HepG2 (cell line): ENCODE results near the gene VPS13C. TPM values are rescaled to one million over a fixed set of nuclear protein-coding genes. Genes with fewer than 3 reads are reported as not detected.
A peak's percentile ranks its signal among the peaks of the same experiment; 100 is the strongest.

Experiments used
- BRCA1 ChIP-seq: sonication (generic); formaldehyde crosslinking; IDR thresholded peaks from 2 replicates; pipeline ENCODE4 v1.4.0; 2020; ENCODE audit warnings: missing genetic modification reagents
- FOXJ3 ChIP-seq: sonication (generic); formaldehyde crosslinking; IDR thresholded peaks from 2 replicates; pipeline ENCODE4 v1.4.0; 2020; ENCODE audit warnings: missing genetic modification reagents, mild to moderate bottlenecking, borderline replicate concordance
- GATAD2A ChIP-seq: IDR thresholded peaks from 2 replicates; pipeline ENCODE4 v1.6.1; 2016
- KDM4B ChIP-seq: sonication (generic); formaldehyde crosslinking; IDR thresholded peaks from 2 replicates; pipeline ENCODE4 v1.4.0; 2020; ENCODE audit warnings: missing genetic modification reagents
- KMT2B ChIP-seq: IDR thresholded peaks from 2 replicates; pipeline ENCODE4 v1.6.1; 2016; ENCODE audit warnings: missing genetic modification reagents, missing compliant biosample characterization
- MED13 ChIP-seq: sonication (generic); formaldehyde crosslinking; IDR thresholded peaks from 2 replicates; pipeline ENCODE4 v1.5.0; 2020; ENCODE audit warnings: missing genetic modification reagents
- PLRG1 ChIP-seq: fragments of 450-650 bp; conservative IDR thresholded peaks from 2 replicates; pipeline ENCODE4 v1.6.1; 2016
- REXO4 ChIP-seq: sonication (generic); formaldehyde crosslinking; IDR thresholded peaks from 2 replicates; pipeline ENCODE4 v1.8.0; 2022; ENCODE audit warnings: missing genetic modification reagents, mild to moderate bottlenecking, borderline replicate concordance
- SNAI1 ChIP-seq: sonication (generic); formaldehyde crosslinking; IDR thresholded peaks from 2 replicates; pipeline ENCODE4 v1.5.0; 2020; ENCODE audit warnings: mild to moderate bottlenecking, missing genetic modification reagents, borderline replicate concordance
- THAP11 ChIP-seq: IDR thresholded peaks from 2 replicates; pipeline ENCODE4 v1.6.1; 2016; ENCODE audit warnings: missing biosample characterization, missing genetic modification reagents
- TMF1 ChIP-seq: sonication (generic); formaldehyde crosslinking; IDR thresholded peaks from 2 replicates; pipeline ENCODE4 v1.8.1; 2022; ENCODE audit warnings: low read depth, missing genetic modification reagents
- ZEB1 ChIP-seq: IDR thresholded peaks from 2 replicates; pipeline ENCODE4 v1.6.1; 2012; ENCODE audit warnings: mild to moderate bottlenecking, low read depth, inconsistent platforms; ENCODE audit not compliant: insufficient replicate concordance
- ZNF331 ChIP-seq: sonication (generic); formaldehyde crosslinking; IDR thresholded peaks from 2 replicates; pipeline ENCODE4 v1.4.0; 2020; ENCODE audit warnings: missing genetic modification reagents
- ZNF572 ChIP-seq: sonication (generic); formaldehyde crosslinking; IDR thresholded peaks from 2 replicates; pipeline ENCODE4 v1.5.1; 2020; ENCODE audit warnings: mild to moderate bottlenecking, missing genetic modification reagents
- ZSCAN30 ChIP-seq: sonication (generic); formaldehyde crosslinking; IDR thresholded peaks from 2 replicates; pipeline ENCODE4 v1.5.0; 2020; ENCODE audit warnings: mild to moderate bottlenecking, missing genetic modification reagents
- polyA plus RNA-seq, 8 experiments: library from polyadenylated mRNA; depleted of rRNA in 3 of 8; stranded (reverse) in 7 of 8; unstranded in 1 of 8; fragments of >200 nt; fragmentation: Illumina TruSeq in 4 of 8; extraction: Trizol in 4 of 8; gene quantifications; 2 replicates each; pipeline versions ENCODE4 v1.2.1 to v1.2.3, GENCODE V29; 2011 to 2016; ENCODE audit warnings: low read depth in 4 of 8, missing spikeins in 1 of 8, mixed read lengths in 1 of 8; ENCODE audit not compliant: insufficient read depth in 1 of 8
- total RNA-seq, 5 experiments: library from RNA; depleted of rRNA; stranded (reverse); fragments of >200 nt; fragmentation: Illumina TruSeq; extraction: Trizol; gene quantifications; 2 replicates each; pipeline ENCODE4 v1.2.3, GENCODE V29; 2016; ENCODE audit warnings: low read depth in 1 of 5
- TF ChIP-seq, protein P1 (sequence below): fragments of 450-650 bp; IDR thresholded peaks from 2 replicates; pipeline ENCODE4 v1.6.1; 2017
- TF ChIP-seq, protein P2 (sequence below): sonication (generic); formaldehyde crosslinking; IDR thresholded peaks from 2 replicates; pipeline ENCODE4 v1.8.0; 2022; ENCODE audit warnings: mild to moderate bottlenecking, missing genetic modification reagents, moderate library complexity
- TF ChIP-seq, protein P3 (sequence below): sonication (generic); formaldehyde crosslinking; IDR thresholded peaks from 2 replicates; pipeline ENCODE4 v1.4.0; 2020; ENCODE audit warnings: missing genetic modification reagents, borderline replicate concordance
- TF ChIP-seq, protein P4 (sequence below): IDR thresholded peaks from 2 replicates; pipeline ENCODE4 v1.6.1; 2016; ENCODE audit warnings: missing genetic modification reagents, missing compliant biosample characterization
- TF ChIP-seq, protein P5 (sequence below): IDR thresholded peaks from 2 replicates; pipeline ENCODE4 v1.6.1; 2016; ENCODE audit warnings: missing compliant biosample characterization, missing genetic modification reagents, borderline replicate concordance

VPS13C gene
- total and polyA plus RNA-seq, 2 of the 13 experiments (the other 11 are each of a cell fraction or from before 2014, with no cell fraction given), result 10.9 to 26.8 TPM

DNA sequence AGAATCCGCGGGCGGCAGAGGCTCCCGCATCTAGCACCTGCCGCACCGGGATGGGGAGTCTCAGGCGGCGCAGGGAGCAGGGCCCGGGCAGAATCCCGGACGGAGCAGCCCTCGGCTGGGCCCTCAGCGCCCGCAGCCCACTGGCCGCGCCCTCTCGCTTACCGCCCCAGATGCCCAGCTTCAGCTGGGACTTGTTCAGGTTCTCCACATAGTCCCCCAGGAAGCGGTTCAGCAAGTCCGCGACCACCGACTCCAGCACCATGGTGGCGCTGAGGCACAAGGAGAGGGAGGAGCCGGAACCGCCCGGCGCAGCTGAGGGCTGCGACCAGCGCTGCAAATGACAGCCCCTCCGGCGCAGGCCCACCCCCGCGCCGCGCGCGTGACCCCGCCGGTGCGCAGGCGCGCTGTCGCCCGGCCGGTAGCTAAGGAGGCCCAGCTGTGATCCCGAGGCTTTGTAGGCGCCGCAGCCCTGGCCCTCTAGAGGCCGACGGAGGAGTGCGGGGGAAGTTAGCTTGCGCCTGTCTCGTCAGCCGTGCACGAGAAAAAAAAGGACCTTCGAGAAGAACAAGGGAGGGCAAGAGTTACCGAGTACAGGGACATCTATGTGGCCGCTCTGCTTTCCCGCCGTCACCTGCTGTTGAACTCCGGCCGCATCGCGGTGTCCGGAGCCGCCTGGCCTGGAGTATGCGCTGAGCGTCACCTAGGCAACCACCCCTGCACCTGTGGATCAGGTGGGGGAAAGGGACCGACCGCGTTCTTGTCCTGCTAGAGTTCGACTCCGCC lies at the start of gene VPS13C (continued):
- TF ChIP-seq PLRG1 (no peak), TMF1 (no peak), KDM4B (CRISPR knock-in tag) (no peak), ZSCAN30 (CRISPR knock-in tag) (no peak), SNAI1 (CRISPR knock-in tag) (no peak), ZEB1 (peak; percentile 39), GATAD2A (peak; percentile 61), ZNF572 (peak; percentile 80; the same call in 1 of the 2 replicates), FOXJ3 (CRISPR knock-in tag) (peak; percentile 59; the same call in 1 of the 2 replicates), THAP11 (CRISPR knock-in tag) (peak; percentile 61; the same call in 1 of the 2 replicates), KMT2B (CRISPR knock-in tag) (no peak; the same call in 1 of the 2 replicates), ZNF331 (peak; percentile 91), BRCA1 (CRISPR knock-in tag) (peak; percentile 82; the same call in 1 of the 2 replicates), REXO4 (CRISPR knock-in tag) (0 out of 2 replicates have a peak, but pooled peaks have one; percentile 75), MED13 (CRISPR knock-in tag) (peak; percentile 49; the same call in 1 of the 2 replicates)
- TF ChIP-seq, protein P1, sequence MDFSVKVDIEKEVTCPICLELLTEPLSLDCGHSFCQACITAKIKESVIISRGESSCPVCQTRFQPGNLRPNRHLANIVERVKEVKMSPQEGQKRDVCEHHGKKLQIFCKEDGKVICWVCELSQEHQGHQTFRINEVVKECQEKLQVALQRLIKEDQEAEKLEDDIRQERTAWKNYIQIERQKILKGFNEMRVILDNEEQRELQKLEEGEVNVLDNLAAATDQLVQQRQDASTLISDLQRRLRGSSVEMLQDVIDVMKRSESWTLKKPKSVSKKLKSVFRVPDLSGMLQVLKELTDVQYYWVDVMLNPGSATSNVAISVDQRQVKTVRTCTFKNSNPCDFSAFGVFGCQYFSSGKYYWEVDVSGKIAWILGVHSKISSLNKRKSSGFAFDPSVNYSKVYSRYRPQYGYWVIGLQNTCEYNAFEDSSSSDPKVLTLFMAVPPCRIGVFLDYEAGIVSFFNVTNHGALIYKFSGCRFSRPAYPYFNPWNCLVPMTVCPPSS, result no peak
- TF ChIP-seq, protein P2, sequence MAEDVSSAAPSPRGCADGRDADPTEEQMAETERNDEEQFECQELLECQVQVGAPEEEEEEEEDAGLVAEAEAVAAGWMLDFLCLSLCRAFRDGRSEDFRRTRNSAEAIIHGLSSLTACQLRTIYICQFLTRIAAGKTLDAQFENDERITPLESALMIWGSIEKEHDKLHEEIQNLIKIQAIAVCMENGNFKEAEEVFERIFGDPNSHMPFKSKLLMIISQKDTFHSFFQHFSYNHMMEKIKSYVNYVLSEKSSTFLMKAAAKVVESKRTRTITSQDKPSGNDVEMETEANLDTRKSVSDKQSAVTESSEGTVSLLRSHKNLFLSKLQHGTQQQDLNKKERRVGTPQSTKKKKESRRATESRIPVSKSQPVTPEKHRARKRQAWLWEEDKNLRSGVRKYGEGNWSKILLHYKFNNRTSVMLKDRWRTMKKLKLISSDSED (CRISPR knock-in tag), result no peak; the same call in 1 of the 2 replicates
- TF ChIP-seq, protein P3, sequence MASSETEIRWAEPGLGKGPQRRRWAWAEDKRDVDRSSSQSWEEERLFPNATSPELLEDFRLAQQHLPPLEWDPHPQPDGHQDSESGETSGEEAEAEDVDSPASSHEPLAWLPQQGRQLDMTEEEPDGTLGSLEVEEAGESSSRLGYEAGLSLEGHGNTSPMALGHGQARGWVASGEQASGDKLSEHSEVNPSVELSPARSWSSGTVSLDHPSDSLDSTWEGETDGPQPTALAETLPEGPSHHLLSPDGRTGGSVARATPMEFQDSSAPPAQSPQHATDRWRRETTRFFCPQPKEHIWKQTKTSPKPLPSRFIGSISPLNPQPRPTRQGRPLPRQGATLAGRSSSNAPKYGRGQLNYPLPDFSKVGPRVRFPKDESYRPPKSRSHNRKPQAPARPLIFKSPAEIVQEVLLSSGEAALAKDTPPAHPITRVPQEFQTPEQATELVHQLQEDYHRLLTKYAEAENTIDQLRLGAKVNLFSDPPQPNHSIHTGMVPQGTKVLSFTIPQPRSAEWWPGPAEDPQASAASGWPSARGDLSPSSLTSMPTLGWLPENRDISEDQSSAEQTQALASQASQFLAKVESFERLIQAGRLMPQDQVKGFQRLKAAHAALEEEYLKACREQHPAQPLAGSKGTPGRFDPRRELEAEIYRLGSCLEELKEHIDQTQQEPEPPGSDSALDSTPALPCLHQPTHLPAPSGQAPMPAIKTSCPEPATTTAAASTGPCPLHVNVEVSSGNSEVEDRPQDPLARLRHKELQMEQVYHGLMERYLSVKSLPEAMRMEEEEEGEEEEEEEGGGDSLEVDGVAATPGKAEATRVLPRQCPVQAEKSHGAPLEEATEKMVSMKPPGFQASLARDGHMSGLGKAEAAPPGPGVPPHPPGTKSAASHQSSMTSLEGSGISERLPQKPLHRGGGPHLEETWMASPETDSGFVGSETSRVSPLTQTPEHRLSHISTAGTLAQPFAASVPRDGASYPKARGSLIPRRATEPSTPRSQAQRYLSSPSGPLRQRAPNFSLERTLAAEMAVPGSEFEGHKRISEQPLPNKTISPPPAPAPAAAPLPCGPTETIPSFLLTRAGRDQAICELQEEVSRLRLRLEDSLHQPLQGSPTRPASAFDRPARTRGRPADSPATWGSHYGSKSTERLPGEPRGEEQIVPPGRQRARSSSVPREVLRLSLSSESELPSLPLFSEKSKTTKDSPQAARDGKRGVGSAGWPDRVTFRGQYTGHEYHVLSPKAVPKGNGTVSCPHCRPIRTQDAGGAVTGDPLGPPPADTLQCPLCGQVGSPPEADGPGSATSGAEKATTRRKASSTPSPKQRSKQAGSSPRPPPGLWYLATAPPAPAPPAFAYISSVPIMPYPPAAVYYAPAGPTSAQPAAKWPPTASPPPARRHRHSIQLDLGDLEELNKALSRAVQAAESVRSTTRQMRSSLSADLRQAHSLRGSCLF (CRISPR knock-in tag), result no peak
- TF ChIP-seq, protein P4, sequence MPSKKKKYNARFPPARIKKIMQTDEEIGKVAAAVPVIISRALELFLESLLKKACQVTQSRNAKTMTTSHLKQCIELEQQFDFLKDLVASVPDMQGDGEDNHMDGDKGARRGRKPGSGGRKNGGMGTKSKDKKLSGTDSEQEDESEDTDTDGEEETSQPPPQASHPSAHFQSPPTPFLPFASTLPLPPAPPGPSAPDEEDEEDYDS (CRISPR knock-in tag), result peak; percentile 63; the same call in 1 of the 2 replicates
- TF ChIP-seq, protein P5, sequence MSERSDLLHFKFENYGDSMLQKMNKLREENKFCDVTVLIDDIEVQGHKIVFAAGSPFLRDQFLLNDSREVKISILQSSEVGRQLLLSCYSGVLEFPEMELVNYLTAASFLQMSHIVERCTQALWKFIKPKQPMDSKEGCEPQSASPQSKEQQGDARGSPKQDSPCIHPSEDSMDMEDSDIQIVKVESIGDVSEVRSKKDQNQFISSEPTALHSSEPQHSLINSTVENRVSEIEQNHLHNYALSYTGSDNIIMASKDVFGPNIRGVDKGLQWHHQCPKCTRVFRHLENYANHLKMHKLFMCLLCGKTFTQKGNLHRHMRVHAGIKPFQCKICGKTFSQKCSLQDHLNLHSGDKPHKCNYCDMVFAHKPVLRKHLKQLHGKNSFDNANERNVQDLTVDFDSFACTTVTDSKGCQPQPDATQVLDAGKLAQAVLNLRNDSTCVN, result no peak; the same call in 1 of the 2 replicates
